Spleen (tissue), 11 donors: Measurements from ENCODE around the gene BLOC1S5. TPM values are rescaled to one million over a fixed set of nuclear protein-coding genes. Genes with fewer than 3 reads are reported as not detected.
A peak's percentile ranks its signal among the peaks of the same experiment; 100 is the strongest.

ENCODE experiments used
- DNase-seq: peaks from one replicate; pipeline ENCODE4 v3.0.0-alpha.2; 2020
- H3K27ac ChIP-seq, 8 donors: fragments of 200-600 bp; sonication (generic) in 7 of 8; 1 replicate in 4 of 8; 2 replicates in 4 of 8; pipeline versions ENCODE4 v1.5.0 to v1.8.0; 2016 to 2021; ENCODE audit warnings: inconsistent platforms in 4 of 8, mild to moderate bottlenecking in 4 of 8, moderate library complexity in 1 of 8
- H3K27me3 ChIP-seq, 7 donors: fragments of 200-600 bp; sonication (generic) in 6 of 7; replicated peaks in 1 of 7; 1 replicate in 4 of 7; 2 replicates in 3 of 7; pipeline versions ENCODE4 v1.5.0 to v1.8.0; 2016 to 2021; ENCODE audit warnings: inconsistent platforms in 3 of 7, mild to moderate bottlenecking in 1 of 7
- H3K36me3 ChIP-seq, 6 donors: fragments of 200-600 bp; sonication (generic) in 5 of 6; 1 replicate in 4 of 6; 2 replicates in 2 of 6; pipeline versions ENCODE4 v1.5.0 to v1.8.0; 2016 to 2021; ENCODE audit warnings: inconsistent platforms in 2 of 6
- H3K4me1 ChIP-seq, 6 donors: fragments of 200-600 bp; sonication (generic) in 5 of 6; 1 replicate in 3 of 6; 2 replicates in 3 of 6; pipeline versions ENCODE4 v1.5.0 to v1.8.0; 2016 to 2021; ENCODE audit warnings: inconsistent platforms in 3 of 6
- H3K4me3 ChIP-seq, 8 donors: fragments of 200-600 bp; sonication (generic) in 7 of 8; 1 replicate in 4 of 8; 2 replicates in 4 of 8; pipeline versions ENCODE4 v1.5.0 to v1.8.0; 2016 to 2021; ENCODE audit warnings: inconsistent platforms in 4 of 8, mild to moderate bottlenecking in 4 of 8, moderate library complexity in 2 of 8
- H3K9me3 ChIP-seq, 8 donors: fragments of 200-600 bp; sonication (generic) in 7 of 8; 1 replicate in 4 of 8; 2 replicates in 4 of 8; pipeline versions ENCODE4 v1.5.0 to v1.8.0; 2016 to 2021; ENCODE audit warnings: inconsistent platforms in 4 of 8
- CTCF ChIP-seq, 11 experiments: fragments of 200-600 bp in 7 of 11; fragments of 450-650 bp in 4 of 11; sonication (generic) in 4 of 11; IDR thresholded peaks in 8 of 11; conservative IDR thresholded peaks in 3 of 11; 1 replicate in 7 of 11; 2 replicates in 4 of 11; pipeline versions ENCODE4 v1.4.0 to v1.8.0; 2016 to 2021; ENCODE audit warnings: antibody characterized with exemption in 11 of 11, inconsistent platforms in 4 of 11, mild to moderate bottlenecking in 1 of 11
- POLR2A ChIP-seq, 3 donors: fragments of 450-650 bp; IDR thresholded peaks; one replicate each; pipeline ENCODE4 v1.5.1; 2017; ENCODE audit warnings: antibody characterized with exemption in 3 of 3, mild to moderate bottlenecking in 1 of 3
- POLR2AphosphoS5 ChIP-seq, 3 donors: sonication (generic); formaldehyde crosslinking; IDR thresholded peaks; one replicate each; pipeline ENCODE4 v1.5.1; 2017; ENCODE audit warnings: antibody characterized with exemption in 3 of 3
- WGBS, 5 donors: extraction: QIAGEN DNeasy Blood & Tissue Kit in 3 of 5; methylation state at CpG; one replicate each; pipeline versions ENCODE4 v1.1.5 to v1.1.7; 2013 to 2018; 5-methylcytosine and 5-hydroxymethylcytosine counted together
- intact Hi-C: fragments of 100-400 bp; cut with DNase I; formaldehyde crosslinking; loops from one replicate; pipeline ENCODE4 v1.15.0; 2023; ENCODE audit warnings: low total_unique reads
- polyA plus RNA-seq, 3 donors: library from polyadenylated mRNA; stranded (reverse); fragments of 200-250 nt; gene quantifications; one replicate each; pipeline ENCODE4 v1.2.1, GENCODE V29; 2013
- total RNA-seq, 7 donors: library from RNA; depleted of rRNA in 3 of 7; stranded (reverse); fragments of >200 nt in 3 of 7; fragmentation: NEBNext Ultra II Directional in 4 of 7; extraction: Animal tissue kit (Norgen Biotek cat#: 25700) in 4 of 7; gene quantifications; one replicate each; pipeline versions ENCODE4 v1.1.0 to v1.2.1, GENCODE V29; 2016 to 2021
- donor health status: healthy with polysubstance abuse.
- donor health status: DM: no; HTN: no; CAD: no; lungs with moderate emphysema.
- donor health status: DM: no; HTN: no; CAD: no.
- donor health status: Bipolar disorder and iron deficiency.
- donor health status: healthy.
- donor health status: DM: no; HTN: no; CAD: no.
- donor health status: DM: yes; HTN: yes; CAD: no.

BLOC1S5 gene
- total and polyA plus RNA-seq, 10 donors, result 6.6 to 18.0 (median 13.6) TPM

- Histone ChIP-seq H3K4me3 (no peak overlapping the region), H3K36me3 (peaks cover 0 to 21% (median 0%) of the 10 kb centered on the region in 6 donors), H3K9me3 (no peaks in the 10 kb centered on the region), H3K27me3 (no peaks in the 10 kb centered on the region), H3K27ac (peak overlapping the region in 1 of 8 donors; percentile 46), H3K4me1 (peaks cover 0 to 19% (median 0%) of the 10 kb centered on the region in 6 donors)
- no peak for DNase-seq
- 39 to 59% (median 52%) methylated on average over 3 of the region's 3 CpGs for WGBS, 5 donors
- no peak for TF ChIP-seq POLR2AphosphoS5 (IDR thresholded peaks at IDR 0.05)
- TF ChIP-seq CTCF (IDR thresholded peaks at IDR 0.05 in 8 of 11, conservative IDR thresholded peaks at IDR 0.05 in 3 of 11), result no peak
- no peak for TF ChIP-seq POLR2A (IDR thresholded peaks at IDR 0.05)
- intact Hi-C loops, result no loop called here
Measured at GRCh38 chr6:8075704-8076103, 11.5 kb upstream of the BLOC1S5 start.

- TF ChIP-seq POLR2AphosphoS5 (IDR thresholded peaks at IDR 0.05) (no peak), CTCF (IDR thresholded peaks at IDR 0.05 in 8 of 11, conservative IDR thresholded peaks at IDR 0.05 in 3 of 11) (no peak), POLR2A (IDR thresholded peaks at IDR 0.05) (no peak)
- Histone ChIP-seq H3K9me3 (no peaks in the 10 kb centered on the region), H3K36me3 (peaks cover 0 to 16% (median 0%) of the 10 kb centered on the region in 6 donors), H3K4me1 (peaks cover 0 to 15% (median 0%) of the 10 kb centered on the region in 6 donors), H3K27me3 (no peaks in the 10 kb centered on the region), H3K4me3 (no peak overlapping the region), H3K27ac (peak overlapping the region in 1 of 8 donors; percentile 46)
- 37 to 66% (median 47%) methylated on average over 4 of the region's 4 CpGs for WGBS, 5 donors
- DNase-seq, result no peak
- intact Hi-C loops, result no loop called here
Measured at GRCh38 chr6:8075185-8075584, 11.0 kb upstream of the BLOC1S5 start.

- no peak for DNase-seq
- H3K9me3 ChIP-seq, result no peaks in the 10 kb centered on the region
- intact Hi-C loops, result no loop called here
- no peak overlapping the region for H3K27ac ChIP-seq
- TF ChIP-seq POLR2AphosphoS5 (IDR thresholded peaks at IDR 0.05) (no peak), POLR2A (IDR thresholded peaks at IDR 0.05) (no peak), CTCF (IDR thresholded peaks at IDR 0.05 in 8 of 11, conservative IDR thresholded peaks at IDR 0.05 in 3 of 11) (no peak)
- peaks cover 0 to 15% (median 0%) of the 10 kb centered on the region in 6 donors for H3K4me1 ChIP-seq
- 89 to 95% (median 93%) methylated on average over 4 of the region's 4 CpGs for WGBS, 5 donors
- peaks cover 0 to 15% (median 0%) of the 10 kb centered on the region in 6 donors for H3K36me3 ChIP-seq
- H3K27me3 ChIP-seq, result no peaks in the 10 kb centered on the region
- no peak overlapping the region for H3K4me3 ChIP-seq
Measured at GRCh38 chr6:8074213-8074612, 10.0 kb upstream of the BLOC1S5 start.

- no peak for DNase-seq
- no peaks in the 10 kb centered on the region for H3K27me3 ChIP-seq
- peaks cover 0 to 15% (median 0%) of the 10 kb centered on the region in 6 donors for H3K4me1 ChIP-seq
- 60 to 97% (median 94%) methylated on average over 3 of the region's 3 CpGs for WGBS, 5 donors
- no peaks in the 10 kb centered on the region for H3K9me3 ChIP-seq
- no peak overlapping the region for H3K27ac ChIP-seq
- no peak overlapping the region for H3K4me3 ChIP-seq
- peaks cover 0 to 15% (median 0%) of the 10 kb centered on the region in 6 donors for H3K36me3 ChIP-seq
- TF ChIP-seq POLR2AphosphoS5 (IDR thresholded peaks at IDR 0.05), result no peak
- TF ChIP-seq POLR2A (IDR thresholded peaks at IDR 0.05), result no peak
- no peak for TF ChIP-seq CTCF (IDR thresholded peaks at IDR 0.05 in 8 of 11, conservative IDR thresholded peaks at IDR 0.05 in 3 of 11)
- intact Hi-C loops, result no loop called here
Measured at GRCh38 chr6:8073758-8074157, 9.6 kb upstream of the BLOC1S5 start.
